GM13976 (cell line): Measurements from ENCODE around the gene H1-8.

Source experiments
- DNase-seq: peaks from one replicate; pipeline ENCODE4 v3.0.0; 2012; ENCODE audit warnings: low spot score
- in situ Hi-C: fragments of 300-500 bp; cut with MboI; formaldehyde crosslinking; loops from one replicate; pipeline ENCODE4 v1.12.0; 2022; ENCODE audit warnings: low sequenced_read_pairs, mixed read lengths, inconsistent platforms; ENCODE audit not compliant: unreplicated experiment
- TF ChIP-seq, protein P1 (sequence below): IDR thresholded peaks from 2 replicates; pipeline ENCODE4 v1.5.1; 2012; ENCODE audit warnings: borderline replicate concordance, mild to moderate bottlenecking; ENCODE audit not compliant: insufficient read depth; ENCODE audit errors: extremely low read depth, missing control alignments, control extremely low read depth

Gene H1-8

DNA sequence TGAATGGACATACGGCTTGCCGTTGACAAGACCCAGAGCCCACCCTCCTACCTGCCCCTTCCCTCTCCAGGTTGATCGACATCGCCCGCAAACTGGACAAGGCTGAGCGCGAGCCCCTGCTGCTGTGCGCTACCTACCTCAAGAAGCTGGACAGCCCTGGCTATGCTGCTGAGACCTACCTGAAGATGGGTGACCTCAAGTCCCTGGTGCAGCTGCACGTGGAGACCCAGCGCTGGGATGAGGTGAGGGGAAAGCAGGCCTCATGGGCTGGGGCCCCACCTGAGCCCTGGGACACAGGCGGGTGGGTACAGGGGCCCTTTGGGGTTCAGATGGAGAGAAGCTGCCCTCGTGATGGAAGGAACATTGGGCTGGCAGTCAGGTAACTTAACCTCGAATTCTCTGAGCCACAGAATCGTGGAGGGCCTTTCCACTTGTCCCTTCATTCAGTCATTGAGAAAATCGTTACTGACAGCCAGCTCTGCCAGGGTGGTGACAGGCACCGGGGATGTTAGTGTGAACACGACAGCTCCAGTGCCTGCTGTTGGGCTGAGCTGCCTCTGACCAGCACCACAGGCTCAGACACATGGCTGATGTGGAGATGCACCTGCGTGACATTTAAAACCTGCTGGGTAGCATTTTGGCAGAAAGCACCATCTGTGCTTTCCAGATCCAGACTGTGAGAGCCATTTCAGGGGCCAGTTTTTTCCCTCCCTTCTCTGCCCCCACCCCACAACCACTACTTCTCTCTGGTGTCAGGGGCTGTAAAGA is 40.1 kb upstream of the H1-8 start:
- TF ChIP-seq, protein P1, sequence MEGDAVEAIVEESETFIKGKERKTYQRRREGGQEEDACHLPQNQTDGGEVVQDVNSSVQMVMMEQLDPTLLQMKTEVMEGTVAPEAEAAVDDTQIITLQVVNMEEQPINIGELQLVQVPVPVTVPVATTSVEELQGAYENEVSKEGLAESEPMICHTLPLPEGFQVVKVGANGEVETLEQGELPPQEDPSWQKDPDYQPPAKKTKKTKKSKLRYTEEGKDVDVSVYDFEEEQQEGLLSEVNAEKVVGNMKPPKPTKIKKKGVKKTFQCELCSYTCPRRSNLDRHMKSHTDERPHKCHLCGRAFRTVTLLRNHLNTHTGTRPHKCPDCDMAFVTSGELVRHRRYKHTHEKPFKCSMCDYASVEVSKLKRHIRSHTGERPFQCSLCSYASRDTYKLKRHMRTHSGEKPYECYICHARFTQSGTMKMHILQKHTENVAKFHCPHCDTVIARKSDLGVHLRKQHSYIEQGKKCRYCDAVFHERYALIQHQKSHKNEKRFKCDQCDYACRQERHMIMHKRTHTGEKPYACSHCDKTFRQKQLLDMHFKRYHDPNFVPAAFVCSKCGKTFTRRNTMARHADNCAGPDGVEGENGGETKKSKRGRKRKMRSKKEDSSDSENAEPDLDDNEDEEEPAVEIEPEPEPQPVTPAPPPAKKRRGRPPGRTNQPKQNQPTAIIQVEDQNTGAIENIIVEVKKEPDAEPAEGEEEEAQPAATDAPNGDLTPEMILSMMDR: no peak
- DNase-seq: no peak
- in situ Hi-C loops: no loop called here

DNA sequence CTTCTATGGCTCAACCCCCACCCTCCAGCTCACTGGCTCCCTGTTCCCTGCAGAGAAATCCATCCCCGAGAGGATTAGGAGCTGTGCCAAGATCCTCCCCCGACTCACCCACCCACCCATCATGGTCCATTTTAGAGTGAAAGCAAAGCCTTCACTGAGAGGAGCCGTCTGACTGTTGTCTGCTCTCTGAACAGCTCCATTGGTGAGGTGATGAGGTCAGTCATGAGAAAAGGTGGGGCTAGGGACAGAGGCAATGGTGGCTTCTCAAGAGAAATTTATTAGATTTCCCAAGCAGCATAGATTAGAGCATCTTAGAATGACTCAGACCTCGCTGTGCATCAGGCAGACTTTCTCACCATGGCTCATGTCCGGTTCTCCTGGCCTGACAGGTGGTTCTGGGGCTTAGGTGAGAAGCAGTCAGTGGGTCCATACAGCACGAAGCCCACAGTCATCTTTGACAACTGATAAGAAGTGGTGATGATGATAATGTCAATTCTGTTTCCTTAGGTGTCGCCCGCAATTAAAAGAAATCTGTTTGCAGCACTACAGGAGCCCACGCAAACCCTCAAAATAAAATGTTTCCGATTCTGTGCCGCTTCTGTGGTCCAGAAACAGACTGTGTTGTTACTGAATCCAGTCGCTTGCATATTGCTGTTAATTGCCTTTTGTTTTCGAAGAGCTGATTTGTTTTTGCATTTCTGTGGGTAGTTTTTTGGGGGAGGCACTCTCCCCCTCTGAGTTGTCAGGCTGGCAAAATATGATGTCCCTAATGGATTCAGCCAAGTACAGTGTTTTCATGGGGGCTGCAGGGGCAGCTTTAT is 39.3 kb upstream of the H1-8 start:
- no peak for DNase-seq
- in situ Hi-C loops: no loop called here

DNA sequence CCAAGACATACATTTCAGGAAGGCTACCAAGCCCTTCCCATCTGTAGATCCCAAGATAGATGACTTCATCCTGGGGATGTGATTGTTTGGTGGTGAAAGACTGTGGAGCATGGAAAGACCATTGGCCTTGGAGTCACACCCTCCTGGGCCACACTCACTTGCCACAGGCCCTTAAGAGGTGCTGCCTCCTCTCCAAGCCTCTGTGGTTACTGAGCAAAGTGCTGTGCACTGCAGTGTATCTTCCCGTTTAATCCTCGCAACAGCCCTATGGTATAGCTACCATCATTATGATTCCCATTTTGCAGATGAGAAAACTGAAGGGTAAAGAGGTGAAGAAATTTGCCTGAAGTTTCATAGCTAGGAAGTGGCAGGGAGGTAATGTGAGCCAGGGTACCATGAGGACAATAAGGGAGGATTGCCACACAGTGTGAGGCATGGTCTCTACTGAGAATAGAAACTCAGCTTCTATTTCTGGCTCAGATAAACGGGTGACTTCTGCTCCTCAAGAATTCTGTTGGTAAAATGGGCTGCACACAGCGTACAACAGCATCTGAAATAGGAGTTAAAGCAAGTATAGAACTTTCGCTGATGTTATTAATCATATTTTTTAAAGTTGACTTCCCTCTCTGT is 38.4 kb upstream of the H1-8 start:
- in situ Hi-C loops: no loop called here
- TF ChIP-seq, protein P1: no peak
- DNase-seq: no peak

More for the DNA sequence above, 39.3 kb upstream of the H1-8 start:
- TF ChIP-seq, protein P1: no peak

DNA sequence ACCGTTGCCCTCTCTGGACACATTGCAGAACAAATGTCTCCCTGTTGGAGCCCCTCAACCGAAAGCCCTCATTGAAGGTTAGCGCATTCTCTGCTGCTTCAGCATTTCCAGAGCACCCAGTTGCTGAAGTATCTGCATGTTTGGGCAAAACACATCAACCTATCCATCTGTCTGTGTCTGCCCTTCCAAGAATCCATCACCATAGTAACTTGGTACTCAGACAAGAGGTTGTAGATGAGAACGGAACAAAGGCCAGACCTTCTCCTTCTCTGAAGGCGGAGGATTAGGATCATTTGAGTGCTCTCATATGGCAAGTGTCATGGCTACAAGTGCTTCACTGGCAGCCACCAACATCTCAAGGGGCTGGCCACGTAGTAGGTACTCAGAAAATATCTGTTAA is 37.6 kb upstream of the H1-8 start:
- DNase-seq: no peak
- in situ Hi-C loops: no loop called here
- TF ChIP-seq, protein P1: no peak

DNA sequence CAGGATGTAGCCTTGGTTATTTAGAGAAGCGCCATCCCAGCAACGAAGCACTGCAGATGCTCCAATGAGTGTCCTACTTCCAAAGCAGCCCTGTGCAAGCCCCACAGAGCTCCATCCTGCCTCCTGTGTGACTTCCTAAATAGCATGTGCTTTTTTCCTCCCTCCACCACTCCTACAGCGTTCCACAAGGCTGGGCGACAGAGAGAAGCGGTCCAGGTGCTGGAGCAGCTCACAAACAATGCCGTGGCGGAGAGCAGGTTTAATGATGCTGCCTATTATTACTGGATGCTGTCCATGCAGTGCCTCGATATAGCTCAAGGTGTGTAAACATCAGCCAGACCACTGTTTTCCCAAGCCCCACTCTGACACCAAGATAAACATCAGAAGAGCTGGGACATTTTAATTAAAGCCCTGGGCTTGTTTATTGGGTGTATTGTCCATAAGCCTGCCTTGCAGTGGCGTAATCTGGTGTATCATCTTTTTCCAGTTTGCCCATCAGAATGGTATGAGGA is 36.7 kb upstream of the H1-8 start:
- TF ChIP-seq, protein P1: no peak
- no peak for DNase-seq
- in situ Hi-C loops: no loop called here

DNA sequence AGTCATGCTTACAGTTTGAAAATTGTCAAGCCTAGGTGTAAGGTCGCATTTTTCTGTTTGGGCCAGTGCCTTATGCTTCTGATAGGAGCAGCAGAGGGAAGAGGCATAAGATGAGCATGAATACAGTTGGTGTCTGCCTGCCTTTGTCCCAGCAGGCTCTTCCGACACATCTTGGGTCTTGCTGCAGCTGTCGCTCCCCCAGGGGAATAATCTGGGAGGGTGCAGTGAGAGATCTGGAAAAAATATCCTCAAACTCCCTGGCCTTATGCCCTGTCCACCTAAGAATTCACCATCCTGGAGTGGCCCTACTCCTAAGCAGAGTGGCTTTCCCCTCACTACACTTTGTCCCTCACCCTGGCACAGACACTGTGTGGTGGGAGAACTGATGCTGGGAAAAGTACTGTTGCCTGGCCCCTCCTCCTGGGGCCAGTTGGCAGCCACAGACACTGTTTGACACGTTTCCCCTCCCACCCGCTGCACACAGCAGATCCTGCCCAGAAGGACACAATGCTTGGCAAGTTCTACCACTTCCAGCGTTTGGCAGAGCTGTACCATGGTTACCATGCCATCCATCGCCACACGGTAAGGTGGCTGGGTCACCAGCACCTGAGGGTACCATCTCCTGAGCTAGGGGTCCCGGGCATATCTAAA is 35.7 kb upstream of the H1-8 start:
- DNase-seq: no peak
- TF ChIP-seq, protein P1: no peak
- in situ Hi-C loops: no loop called here
